ENCODE results near the gene MLF2.

Gene MLF2

GRCh38 chr12:6780573-6780972 lies 27.6 kb upstream of the MLF2 start:
- TF ChIP-seq CTCF (IDR thresholded peaks at IDR 0.05; ENCODE audit: low read length) (no peak), EZH2 (optimal IDR thresholded peaks at IDR 0.05; ENCODE audit: low read depth, low read length) (no peak), EZH2phosphoT487 (IDR thresholded peaks at IDR 0.05; ENCODE audit: low read length) (no peak)
- H3K4me2 ChIP-seq (ENCODE audit: low read depth, low read length) = no peak overlapping the region

GRCh38 chr12:6779708-6780432 lies 26.9 kb upstream of the MLF2 start:
- H4K20me1 ChIP-seq (ENCODE audit: insufficient read depth, low read length) = no peaks in the 10 kb centered on the region
- no peak overlapping the region for H2AFZ ChIP-seq (ENCODE audit: low read length)
- H3K4me3 ChIP-seq (ENCODE audit: low read length) = no peak overlapping the region
- 0 out of 2 replicates have a peak, but pooled peaks cover 11% of the 10 kb centered on the region for H3K27me3 ChIP-seq (replicated peaks; ENCODE audit: insufficient read depth, low read length)
- no peaks in the 10 kb centered on the region for H3K79me2 ChIP-seq (ENCODE audit: low read length)
- no peak overlapping the region for H3K9ac ChIP-seq (ENCODE audit: low read length)
- no peak overlapping the region for H3K4me2 ChIP-seq (ENCODE audit: low read depth, low read length)
- no peaks in the 10 kb centered on the region for H3K9me3 ChIP-seq (replicated peaks; ENCODE audit: insufficient read depth, low read length)
- H3K4me1 ChIP-seq (ENCODE audit: low read length) = peaks cover 40% of the 10 kb centered on the region
- no peak for DNase-seq
- no peak for TF ChIP-seq EZH2phosphoT487 (IDR thresholded peaks at IDR 0.05; ENCODE audit: low read length)
- no peak for TF ChIP-seq EZH2 (optimal IDR thresholded peaks at IDR 0.05; ENCODE audit: low read depth, low read length)
- no peak for TF ChIP-seq CTCF (IDR thresholded peaks at IDR 0.05; ENCODE audit: low read length)
- no peaks in the 10 kb centered on the region for H3K9me2 ChIP-seq (replicated peaks; ENCODE audit: insufficient read depth, low read length)
- H3F3A ChIP-seq (ENCODE audit: insufficient read depth, low read length) = peaks cover 6% of the 10 kb centered on the region
- H3K27ac ChIP-seq (ENCODE audit: low read length) = no peak overlapping the region
- H3K36me3 ChIP-seq (replicated peaks; ENCODE audit: insufficient read depth, low read length) = no peaks in the 10 kb centered on the region

More at GRCh38 chr12:6780573-6780972, 27.6 kb upstream of the MLF2 start:
- Histone ChIP-seq H3K9me2 (replicated peaks; ENCODE audit: insufficient read depth, low read length) (no peaks in the 10 kb centered on the region), H3K36me3 (replicated peaks; ENCODE audit: insufficient read depth, low read length) (no peaks in the 10 kb centered on the region), H3K4me1 (ENCODE audit: low read length) (peaks cover 36% of the 10 kb centered on the region), H2AFZ (ENCODE audit: low read length) (no peak overlapping the region), H3K9me3 (replicated peaks; ENCODE audit: insufficient read depth, low read length) (no peaks in the 10 kb centered on the region), H3K27me3 (replicated peaks; ENCODE audit: insufficient read depth, low read length) (0 out of 2 replicates have a peak, but pooled peaks cover 11% of the 10 kb centered on the region), H3K79me2 (ENCODE audit: low read length) (no peaks in the 10 kb centered on the region), H3K4me3 (ENCODE audit: low read length) (no peak overlapping the region), H4K20me1 (ENCODE audit: insufficient read depth, low read length) (no peaks in the 10 kb centered on the region), H3K27ac (ENCODE audit: low read length) (no peak overlapping the region), H3K9ac (ENCODE audit: low read length) (no peak overlapping the region), H3F3A (ENCODE audit: insufficient read depth, low read length) (peaks cover 6% of the 10 kb centered on the region)
- DNase-seq = no peak

- H3K27me3 ChIP-seq (replicated peaks; ENCODE audit: insufficient read depth, low read length) = 0 out of 2 replicates have a peak, but pooled peaks cover 11% of the 10 kb centered on the region
- H3K27ac ChIP-seq (ENCODE audit: low read length) = no peak overlapping the region
- no peaks in the 10 kb centered on the region for H3K36me3 ChIP-seq (replicated peaks; ENCODE audit: insufficient read depth, low read length)
- peak overlapping the region; percentile 64 for H3K4me3 ChIP-seq (ENCODE audit: low read length)
- peaks cover 30% of the 10 kb centered on the region for H3K4me1 ChIP-seq (ENCODE audit: low read length)
- no peak for TF ChIP-seq EZH2phosphoT487 (IDR thresholded peaks at IDR 0.05; ENCODE audit: low read length)
- TF ChIP-seq CTCF (IDR thresholded peaks at IDR 0.05; ENCODE audit: low read length) = peak; percentile 96
- TF ChIP-seq EZH2 (optimal IDR thresholded peaks at IDR 0.05; ENCODE audit: low read depth, low read length) = no peak
- H3K9ac ChIP-seq (ENCODE audit: low read length) = peak overlapping the region; percentile 30; the same call in 1 of the 2 replicates
- peak overlapping the region; percentile 97 for H3K4me2 ChIP-seq (ENCODE audit: low read depth, low read length)
- peak; percentile 89 for DNase-seq
- peak overlapping the region; percentile 91 for H2AFZ ChIP-seq (ENCODE audit: low read length)
- no peaks in the 10 kb centered on the region for H3K79me2 ChIP-seq (ENCODE audit: low read length)
- no peaks in the 10 kb centered on the region for H3K9me3 ChIP-seq (replicated peaks; ENCODE audit: insufficient read depth, low read length)
- H4K20me1 ChIP-seq (ENCODE audit: insufficient read depth, low read length) = no peaks in the 10 kb centered on the region
- H3F3A ChIP-seq (ENCODE audit: insufficient read depth, low read length) = peaks cover 6% of the 10 kb centered on the region
- H3K9me2 ChIP-seq (replicated peaks; ENCODE audit: insufficient read depth, low read length) = no peaks in the 10 kb centered on the region
These were observed 25.9 kb upstream of the MLF2 start for GRCh38 chr12:6778574-6779550.
